Stimulated activated naive CD8-positive, alpha-beta T cell treated with anti-CD3 and anti-CD28 coated beads, Interleukin-15, amount 100 ng/mL, for 72 hours (primary cell): ENCODE measurements around the gene FAM25G.

ENCODE experiments used
- ATAC-seq: fragments of 150-1000 bp; cut with Tn5 transposase; 2 replicates; pipeline ENCODE4 v1.10.0; 2021; ENCODE audit warnings: mild to moderate bottlenecking, moderate library complexity
- DNase-seq, 2 donors: peaks; one replicate each; pipeline ENCODE4 v3.0.0; 2021 to 2022
- H3K27ac Mint-ChIP-seq, 2 donors: one replicate each; pipeline ENCODE4 v1.8.0; 2022; ENCODE audit warnings: mild to moderate bottlenecking in 2 of 2, mixed read lengths in 2 of 2, moderate library complexity in 2 of 2
- H3K27me3 Mint-ChIP-seq: one replicate; pipeline ENCODE4 v1.8.0; 2022; ENCODE audit warnings: mixed read lengths
- H3K4me1 Mint-ChIP-seq: one replicate; pipeline ENCODE4 v1.8.0; 2022; ENCODE audit warnings: mild to moderate bottlenecking, mixed read lengths
- H3K4me3 Mint-ChIP-seq, 2 donors: one replicate each; pipeline ENCODE4 v1.8.0; 2022; ENCODE audit warnings: mild to moderate bottlenecking in 2 of 2, mixed read lengths in 2 of 2, moderate library complexity in 1 of 2
- H3K9me3 Mint-ChIP-seq, 2 donors: one replicate each; pipeline ENCODE4 v1.8.0; 2022; ENCODE audit warnings: mixed read lengths in 2 of 2

The FAM25G gene

DNA sequence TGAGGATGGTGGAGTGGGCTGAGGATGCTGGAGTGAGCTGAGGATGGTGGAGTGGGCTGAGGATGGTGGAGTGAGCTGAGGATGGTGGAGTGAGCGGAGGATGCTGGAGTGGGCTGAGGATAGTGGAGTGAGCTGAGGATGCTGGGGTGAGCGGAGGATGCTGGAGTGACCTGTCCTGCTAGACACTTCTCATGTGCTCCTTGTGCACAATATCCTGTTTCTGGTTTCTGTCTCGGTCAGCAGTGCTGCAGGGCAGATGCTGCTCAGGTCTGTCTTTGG, 36.8 kb downstream of the FAM25G start:
- Mint-ChIP-seq H3K4me3 (no peak overlapping the region), H3K4me1 (peaks cover 5% of the 10 kb centered on the region), H3K27ac (no peak overlapping the region), H3K27me3 (peaks cover 42% of the 10 kb centered on the region), H3K9me3 (no peaks in the 10 kb centered on the region)
- no peak for ATAC-seq
- no peak for DNase-seq

DNA sequence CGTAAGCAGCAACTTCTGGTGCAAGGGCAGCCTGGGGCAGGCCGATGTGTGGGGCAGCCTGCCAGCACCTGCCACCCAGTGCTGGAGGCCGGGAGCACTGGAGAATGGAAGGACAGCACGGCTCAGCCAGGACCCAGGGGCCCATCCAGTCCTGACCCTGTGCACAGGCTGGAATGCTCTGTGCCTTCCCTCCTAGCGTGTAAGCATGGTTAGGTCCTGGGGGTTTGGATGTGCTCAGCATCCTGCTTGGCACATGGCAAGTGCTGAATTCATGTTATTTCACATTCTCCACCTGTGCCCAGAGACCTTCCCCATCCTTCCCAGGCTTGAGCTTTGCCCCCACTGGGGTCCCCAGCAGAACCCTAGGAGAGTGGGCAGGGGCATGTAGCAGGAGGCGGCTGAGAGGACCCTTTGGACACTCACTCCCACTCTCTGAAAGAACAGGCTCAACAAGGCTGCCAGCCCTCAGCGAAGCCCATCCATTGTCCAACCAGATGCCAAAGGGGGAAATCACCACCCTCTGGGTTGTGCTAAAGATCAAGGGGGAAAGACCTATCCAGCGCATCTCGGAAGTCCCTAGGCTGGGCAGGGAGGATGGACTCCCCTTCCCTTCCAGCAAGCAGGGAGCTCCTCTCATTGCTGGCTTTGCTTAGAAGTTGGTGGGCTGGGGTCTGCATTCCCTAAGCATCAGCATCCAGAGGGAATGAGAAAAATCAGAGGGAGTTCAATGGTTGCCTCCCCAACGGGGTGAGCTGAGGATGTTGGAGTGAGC, 37.3 kb downstream of the FAM25G start:
- Mint-ChIP-seq H3K4me3 (no peak overlapping the region), H3K27me3 (peaks cover 42% of the 10 kb centered on the region), H3K4me1 (peaks cover 9% of the 10 kb centered on the region), H3K9me3 (no peaks in the 10 kb centered on the region), H3K27ac (no peak overlapping the region)
- ATAC-seq: no peak
- no peak for DNase-seq

DNA sequence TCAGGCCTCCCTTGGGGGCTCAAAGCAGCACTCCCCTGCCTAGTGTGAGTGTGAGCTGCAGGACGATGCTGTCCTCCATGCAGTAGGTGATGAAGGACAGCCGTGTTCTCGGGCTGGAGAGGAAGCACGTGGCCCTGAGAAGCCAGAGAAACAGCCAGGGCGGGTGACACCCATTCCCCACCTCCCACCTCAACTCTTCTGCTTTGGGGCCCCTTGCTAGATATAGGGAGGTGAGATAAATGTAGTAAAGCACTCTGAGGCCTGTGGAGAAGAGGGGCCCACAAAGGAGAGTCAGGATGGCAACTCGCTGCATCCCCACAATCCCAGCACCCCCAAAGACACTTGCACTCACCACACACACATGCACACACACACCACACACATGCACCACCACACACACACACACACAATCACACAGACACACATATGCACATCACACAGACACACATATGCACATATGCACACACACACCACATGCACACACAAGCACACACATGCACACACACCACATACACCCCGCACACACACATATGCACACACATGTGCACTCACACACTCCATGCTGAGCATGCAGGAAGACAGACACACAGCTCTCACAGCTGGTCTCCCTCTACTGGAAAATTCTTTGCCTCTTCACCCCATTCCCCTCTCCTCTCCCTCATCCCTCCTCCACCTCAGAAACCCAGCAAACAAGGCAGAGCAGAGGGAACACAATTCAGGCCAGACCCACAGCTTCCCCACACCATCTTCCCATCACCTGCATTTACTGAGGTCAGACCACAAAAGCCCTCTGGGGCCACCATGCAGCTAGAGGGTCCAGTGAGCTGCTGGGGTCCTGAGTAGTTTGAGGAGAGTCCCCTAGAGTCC, 38.1 kb downstream of the FAM25G start:
- DNase-seq (no peak), ATAC-seq (no peak)
- no peaks in the 10 kb centered on the region for H3K9me3 Mint-ChIP-seq

DNA sequence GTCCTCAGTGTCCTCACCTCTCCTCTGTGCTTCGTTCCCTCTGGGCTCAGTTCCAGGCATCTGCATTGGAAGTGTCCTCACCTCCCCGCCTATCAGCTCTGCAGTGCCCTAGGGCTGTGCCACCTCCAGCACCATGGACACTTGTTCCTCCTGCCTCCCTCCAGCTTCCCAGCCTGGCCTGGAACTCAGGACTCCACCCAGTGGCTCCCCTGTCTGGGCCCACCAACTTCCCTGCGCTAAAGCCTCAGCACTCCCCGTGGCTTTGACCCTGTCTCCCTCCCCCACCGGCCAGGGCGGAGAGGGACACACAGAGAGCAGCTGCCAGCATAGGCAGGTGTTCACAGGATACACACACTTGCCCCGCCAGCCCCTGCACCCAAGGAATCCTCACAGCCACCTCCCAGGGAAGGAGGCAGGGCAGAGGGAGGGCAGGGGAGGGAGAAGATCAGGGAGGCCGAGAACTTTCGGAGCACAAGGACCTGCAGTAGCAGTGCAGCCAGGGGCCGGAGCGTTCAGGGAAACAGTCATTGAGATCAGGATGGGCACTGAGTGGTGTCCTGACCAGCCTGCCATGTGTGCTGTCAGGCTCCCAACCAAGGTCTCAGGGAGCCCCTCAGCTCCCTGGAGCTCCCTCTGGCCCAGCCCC, 38.9 kb downstream of the FAM25G start:
- peak overlapping the region in 1 of 2 donors; percentile 2 for H3K27ac Mint-ChIP-seq
- ATAC-seq (no peak), DNase-seq (no peak)
- H3K4me1 Mint-ChIP-seq: peaks cover 25% of the 10 kb centered on the region
- H3K4me3 Mint-ChIP-seq: no peak overlapping the region
- peaks cover 37% of the 10 kb centered on the region for H3K27me3 Mint-ChIP-seq
- peaks cover 3 to 5% of the 10 kb centered on the region in 2 donors for H3K9me3 Mint-ChIP-seq

More for the DNA sequence above, 38.1 kb downstream of the FAM25G start:
- Mint-ChIP-seq H3K27me3 (peaks cover 37% of the 10 kb centered on the region), H3K4me1 (peaks cover 17% of the 10 kb centered on the region), H3K4me3 (no peak overlapping the region), H3K27ac (no peak overlapping the region)

DNA sequence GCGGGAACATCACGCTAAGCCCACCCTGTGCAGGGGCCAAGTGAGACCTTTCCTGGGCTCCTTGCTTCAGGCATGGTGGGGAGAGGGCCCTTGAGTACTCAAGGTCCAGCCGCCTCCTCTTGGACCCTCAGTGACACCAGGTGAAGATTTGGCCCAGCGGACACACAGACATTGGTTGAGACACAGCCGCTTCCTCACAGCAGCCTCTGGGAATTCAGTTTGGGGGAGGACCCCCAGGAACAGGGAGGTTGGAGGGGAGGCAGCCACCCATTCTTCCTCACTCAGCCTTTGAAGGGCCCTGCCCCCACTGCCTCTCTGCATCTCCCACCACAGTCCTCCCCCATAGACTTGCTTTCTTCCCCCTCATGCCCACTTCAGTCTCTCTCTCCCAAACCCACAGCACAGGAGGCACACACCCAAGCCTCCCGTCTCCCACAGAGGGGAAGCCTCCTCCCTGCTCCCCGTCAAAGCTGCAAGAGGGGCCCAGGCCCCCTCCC, 39.5 kb downstream of the FAM25G start:
- Mint-ChIP-seq H3K27ac (peak overlapping the region in 1 of 2 donors; percentile 2), H3K9me3 (peaks cover 6% of the 10 kb centered on the region in 2 donors), H3K4me1 (peaks cover 27% of the 10 kb centered on the region), H3K27me3 (peaks cover 32% of the 10 kb centered on the region), H3K4me3 (no peak overlapping the region)
- ATAC-seq (no peak), DNase-seq (no peak)

DNA sequence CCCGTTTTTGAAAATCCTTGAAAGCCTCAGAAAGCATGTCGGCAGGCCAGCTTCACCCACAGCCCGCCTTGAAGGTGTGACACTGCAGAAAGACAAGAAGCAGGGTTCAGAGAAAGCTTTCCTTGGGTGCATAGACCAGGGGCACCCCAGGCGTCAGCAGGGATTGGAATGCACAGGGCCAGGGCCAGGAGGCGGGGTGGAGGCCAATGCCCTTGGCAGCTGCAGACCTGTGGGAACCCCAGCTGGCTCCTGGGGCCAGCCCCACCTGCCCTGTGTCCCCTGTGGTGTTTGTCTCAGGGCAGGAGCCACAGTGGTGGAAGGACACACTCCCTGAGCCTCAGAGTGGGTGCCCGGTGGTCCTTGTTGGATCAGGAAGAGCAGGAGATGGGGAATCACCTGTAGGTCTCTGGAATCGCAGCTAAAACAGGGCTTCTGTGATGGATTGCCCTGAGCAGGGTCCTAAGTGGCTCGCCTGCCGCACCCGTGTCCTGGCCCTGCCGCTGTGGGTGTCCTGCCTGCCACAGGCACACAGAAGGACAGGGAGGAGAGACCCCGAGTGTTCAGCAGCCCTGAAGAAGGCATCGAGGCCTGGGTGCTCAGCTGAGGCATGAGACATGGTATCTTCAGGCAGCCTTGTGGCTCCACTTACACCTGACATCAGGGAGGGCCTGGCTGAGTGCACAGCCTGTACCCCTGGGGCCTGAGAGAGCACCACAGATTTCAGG, 40.1 kb downstream of the FAM25G start:
- peaks cover 29% of the 10 kb centered on the region for H3K27me3 Mint-ChIP-seq
- no peak overlapping the region for H3K4me3 Mint-ChIP-seq
- ATAC-seq (no peak), DNase-seq (no peak)
- H3K9me3 Mint-ChIP-seq: peaks cover 6% of the 10 kb centered on the region in 2 donors
- H3K27ac Mint-ChIP-seq: no peak overlapping the region
- H3K4me1 Mint-ChIP-seq: peaks cover 27% of the 10 kb centered on the region

DNA sequence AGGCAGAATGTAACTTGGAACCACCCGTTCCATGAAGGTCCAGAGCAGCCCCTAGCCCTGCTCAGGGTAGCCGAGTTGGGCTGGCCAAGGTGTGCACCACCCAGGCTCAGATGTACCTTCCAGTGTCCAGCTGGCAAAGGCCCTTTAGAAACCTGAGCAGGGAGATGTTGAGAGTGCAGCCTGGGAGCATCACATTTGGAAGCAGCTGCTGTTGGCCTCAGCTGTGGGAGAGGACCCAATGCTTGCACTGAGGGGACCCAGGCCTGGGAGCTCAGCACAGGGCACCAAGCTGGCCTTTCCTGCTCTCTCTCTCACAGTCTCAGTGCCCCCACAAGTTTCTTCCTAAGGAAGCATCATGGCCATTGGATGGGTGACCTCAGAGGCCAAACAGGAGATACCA, 41.1 kb downstream of the FAM25G start:
- Mint-ChIP-seq H3K4me1 (peaks cover 27% of the 10 kb centered on the region), H3K9me3 (peaks cover 12 to 13% of the 10 kb centered on the region in 2 donors), H3K27me3 (peaks cover 28% of the 10 kb centered on the region), H3K4me3 (no peak overlapping the region), H3K27ac (no peak overlapping the region)
- ATAC-seq: no peak
- no peak for DNase-seq

DNA sequence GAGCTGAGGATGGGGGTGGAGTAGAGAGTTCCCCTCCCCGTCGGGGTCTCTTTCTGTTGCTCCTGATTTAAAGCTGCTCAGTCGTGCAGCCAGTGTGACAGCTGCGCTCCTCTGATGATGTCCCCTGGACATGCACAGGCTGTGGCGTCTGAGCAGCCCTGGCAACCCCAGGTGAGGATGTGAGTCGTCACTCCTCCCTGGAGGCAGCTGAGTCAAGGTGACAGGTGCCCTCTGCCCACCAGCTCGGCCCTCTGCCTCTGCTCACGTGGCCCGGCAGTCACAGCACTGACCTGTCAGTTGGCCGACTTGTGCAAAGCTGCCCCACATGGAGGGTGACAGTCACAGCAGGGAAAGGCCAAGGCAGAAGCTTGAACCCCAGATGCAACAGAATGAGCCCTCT, 41.5 kb downstream of the FAM25G start:
- H3K4me3 Mint-ChIP-seq: no peak overlapping the region
- peaks cover 24% of the 10 kb centered on the region for H3K27me3 Mint-ChIP-seq
- ATAC-seq (no peak), DNase-seq (no peak)
- H3K9me3 Mint-ChIP-seq: peaks cover 16 to 17% of the 10 kb centered on the region in 2 donors
- H3K27ac Mint-ChIP-seq: no peak overlapping the region
- H3K4me1 Mint-ChIP-seq: peaks cover 27% of the 10 kb centered on the region

DNA sequence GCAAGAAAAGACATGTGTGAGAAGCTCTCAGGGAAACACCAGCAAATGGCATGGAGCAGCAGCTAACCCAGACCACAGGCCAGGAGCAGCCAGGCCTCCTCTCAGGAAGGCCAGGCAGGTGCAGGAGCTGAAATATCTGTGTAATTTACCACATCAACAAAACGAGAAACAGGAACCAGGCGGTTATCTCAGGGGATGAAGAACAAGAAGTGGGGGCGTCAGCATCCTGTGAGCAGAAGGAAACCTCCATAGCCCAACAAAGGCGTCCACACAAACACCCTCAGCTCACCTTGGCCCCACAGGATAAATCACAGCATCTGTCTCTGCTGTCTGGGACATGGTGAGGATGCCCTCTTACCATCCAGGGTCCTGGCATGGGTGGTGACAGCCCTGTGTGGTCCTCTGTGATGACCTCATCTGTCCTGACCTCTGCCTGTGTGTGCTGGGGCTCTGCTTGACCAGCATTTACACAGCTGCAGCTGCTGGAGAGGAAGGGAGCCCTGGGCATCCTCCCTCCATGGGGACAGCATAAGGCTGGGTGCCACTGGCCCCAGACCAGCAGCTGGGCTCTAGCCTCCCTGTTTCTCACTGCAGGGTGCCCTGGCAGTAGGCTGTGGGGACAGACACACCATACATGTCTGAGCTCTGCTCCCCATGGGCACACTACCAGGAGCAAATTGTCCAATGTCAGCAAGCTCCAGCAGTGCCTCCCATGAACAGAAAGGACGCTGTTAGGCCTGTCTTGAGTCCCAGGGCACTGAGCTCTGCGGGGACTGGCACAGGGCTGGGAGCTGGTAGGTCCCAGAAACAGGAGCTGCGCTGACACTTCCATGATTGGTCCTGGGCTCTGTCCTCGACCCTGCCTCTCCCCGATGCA, 42.2 kb downstream of the FAM25G start:
- ATAC-seq: peak; percentile 24

DNA sequence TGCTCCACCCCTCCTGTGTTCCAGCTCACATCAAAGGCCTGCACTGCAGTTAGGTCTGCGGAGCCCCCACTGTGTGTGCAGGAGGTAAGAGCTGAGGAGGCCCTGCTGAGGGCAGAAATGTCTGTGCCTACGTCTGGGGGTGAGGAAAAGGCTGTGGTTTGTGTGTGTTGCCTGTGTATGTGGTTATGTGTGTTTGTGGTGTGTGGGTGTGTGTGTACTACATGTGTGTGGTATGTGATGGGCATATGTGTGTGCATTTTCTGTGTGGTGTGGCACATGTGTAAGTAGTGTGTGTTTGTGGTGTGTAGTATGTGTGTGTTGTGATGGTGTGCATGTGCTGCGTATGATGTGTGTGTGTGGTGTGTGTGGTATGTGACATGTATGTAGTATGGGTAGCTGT, 43.8 kb downstream of the FAM25G start:
- DNase-seq (no peak), ATAC-seq (no peak)
- Mint-ChIP-seq H3K27me3 (peaks cover 7% of the 10 kb centered on the region), H3K27ac (no peak overlapping the region), H3K4me1 (peaks cover 27% of the 10 kb centered on the region), H3K4me3 (no peak overlapping the region), H3K9me3 (peaks cover 21 to 25% of the 10 kb centered on the region in 2 donors)

More for the DNA sequence above, 42.2 kb downstream of the FAM25G start:
- DNase-seq: no peak
- Mint-ChIP-seq H3K27ac (no peak overlapping the region), H3K27me3 (peaks cover 17% of the 10 kb centered on the region), H3K4me1 (peaks cover 27% of the 10 kb centered on the region), H3K4me3 (no peak overlapping the region), H3K9me3 (peaks cover 17% of the 10 kb centered on the region in 2 donors)

DNA sequence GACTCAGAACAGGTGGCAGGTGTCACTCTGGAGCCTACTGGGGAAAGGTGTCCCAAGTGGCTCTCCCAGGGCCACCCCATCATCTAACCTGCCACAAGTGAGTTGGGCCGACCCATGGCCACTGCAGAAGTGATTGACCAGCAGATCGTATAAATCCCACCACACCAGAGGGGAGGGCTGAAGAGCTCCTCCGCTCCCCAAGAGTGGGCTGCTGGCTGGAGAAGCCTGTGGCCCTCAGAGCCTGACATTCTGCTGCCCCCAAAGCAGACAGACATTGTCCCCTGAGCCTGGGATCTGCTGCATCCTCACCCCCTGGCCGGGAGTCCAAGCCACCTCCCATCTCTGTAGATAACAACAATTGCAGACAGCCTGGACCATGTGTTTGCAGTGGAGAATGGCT, 44.3 kb downstream of the FAM25G start:
- peaks cover 21 to 25% of the 10 kb centered on the region in 2 donors for H3K9me3 Mint-ChIP-seq
- no peak overlapping the region for H3K4me3 Mint-ChIP-seq
- peaks cover 23% of the 10 kb centered on the region for H3K4me1 Mint-ChIP-seq
- no peak overlapping the region for H3K27ac Mint-ChIP-seq
- DNase-seq (no peak), ATAC-seq (no peak)
- H3K27me3 Mint-ChIP-seq: peaks cover 7% of the 10 kb centered on the region

DNA sequence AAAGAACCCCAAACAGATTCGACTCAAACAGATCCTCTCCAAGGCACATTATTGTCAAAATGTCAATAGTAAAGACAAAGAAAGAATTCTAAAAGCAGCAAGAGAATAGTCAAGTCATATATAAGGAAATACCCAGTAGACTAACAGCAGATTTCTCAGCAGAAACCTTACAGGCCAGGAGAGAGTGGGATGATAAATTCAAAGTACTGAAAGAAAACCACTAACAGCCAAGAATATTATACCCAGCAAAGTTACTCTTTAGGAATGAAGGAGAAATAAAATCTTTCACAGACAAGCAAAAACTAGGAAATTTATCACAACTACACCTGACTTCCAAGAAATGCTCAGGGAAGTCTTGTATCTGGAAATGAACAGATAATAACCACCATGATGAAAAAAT, 45.8 kb downstream of the FAM25G start:
- H3K27me3 Mint-ChIP-seq: peaks cover 19% of the 10 kb centered on the region

DNA sequence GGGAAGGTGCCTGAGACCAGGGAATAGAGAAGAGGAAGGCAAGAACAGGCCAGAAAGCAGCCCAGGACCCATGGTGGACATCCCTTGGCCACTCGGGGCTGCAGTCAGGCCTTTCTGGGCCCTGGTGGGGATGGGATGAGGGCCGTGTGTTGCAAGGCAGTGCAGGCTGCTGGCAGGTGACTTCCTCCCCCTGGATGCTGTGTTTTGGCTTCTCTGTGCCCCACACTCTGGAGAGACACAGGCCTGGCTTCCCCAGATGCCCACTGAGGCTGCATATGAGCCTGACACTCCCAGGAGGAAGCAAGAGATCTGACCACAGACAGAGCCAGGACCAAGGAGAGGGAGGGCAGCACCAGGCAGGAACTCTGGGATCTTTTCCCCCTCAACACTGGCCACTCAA, 47.5 kb downstream of the FAM25G start:
- Mint-ChIP-seq H3K27ac (no peak overlapping the region), H3K27me3 (peaks cover 28% of the 10 kb centered on the region), H3K9me3 (peaks cover 21 to 25% of the 10 kb centered on the region in 2 donors), H3K4me3 (no peak overlapping the region), H3K4me1 (peaks cover 17% of the 10 kb centered on the region)
- ATAC-seq: no peak
- no peak for DNase-seq

More for the DNA sequence above, 45.8 kb downstream of the FAM25G start:
- Mint-ChIP-seq H3K4me3 (no peak overlapping the region), H3K27ac (no peak overlapping the region), H3K9me3 (peaks cover 21 to 25% of the 10 kb centered on the region in 2 donors), H3K4me1 (peaks cover 22% of the 10 kb centered on the region)
- ATAC-seq (no peak), DNase-seq (no peak)

DNA sequence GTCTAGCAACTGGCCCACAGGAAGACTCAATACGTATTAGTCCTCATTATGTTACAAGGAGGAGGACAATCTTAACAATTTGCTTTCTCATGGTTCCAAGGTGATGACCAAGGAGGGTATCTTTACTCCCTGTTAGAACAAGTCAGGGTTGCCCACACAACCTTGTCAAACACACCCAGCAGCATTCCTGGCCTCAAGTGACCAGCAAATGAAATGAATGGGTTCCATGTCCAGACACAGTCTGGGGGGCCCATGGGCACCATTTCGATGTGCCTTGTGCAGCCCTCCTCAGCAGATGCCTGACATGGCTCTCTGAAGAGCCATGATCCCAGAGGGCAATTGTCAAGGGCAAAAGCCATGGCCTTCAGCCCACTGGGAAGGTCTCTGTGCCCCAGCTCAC, 48.4 kb downstream of the FAM25G start:
- no peak overlapping the region for H3K4me3 Mint-ChIP-seq
- no peak for DNase-seq
- peaks cover 28% of the 10 kb centered on the region for H3K27me3 Mint-ChIP-seq
- no peak overlapping the region for H3K27ac Mint-ChIP-seq
- peaks cover 8% of the 10 kb centered on the region for H3K4me1 Mint-ChIP-seq
- peaks cover 21 to 25% of the 10 kb centered on the region in 2 donors for H3K9me3 Mint-ChIP-seq
- no peak for ATAC-seq
